Prostate gland (tissue), 2 donors: Measurements from ENCODE around the gene TAS2R41.

ENCODE experiments used
- CTCF ChIP-seq, 4 experiments: fragments of 200-600 bp in 2 of 4; fragments of 450-650 bp in 2 of 4; sonication (generic) in 2 of 4; IDR thresholded peaks; 1 replicate in 3 of 4; 2 replicates in 1 of 4; pipeline ENCODE4 v1.5.1; 2016 to 2019; ENCODE audit warnings: antibody characterized with exemption in 4 of 4, mild to moderate bottlenecking in 2 of 4, moderate library complexity in 2 of 4
- POLR2A ChIP-seq: fragments of 450-650 bp; IDR thresholded peaks from one replicate; pipeline ENCODE4 v1.6.1; 2016; ENCODE audit warnings: antibody characterized with exemption, mild to moderate bottlenecking

DNA sequence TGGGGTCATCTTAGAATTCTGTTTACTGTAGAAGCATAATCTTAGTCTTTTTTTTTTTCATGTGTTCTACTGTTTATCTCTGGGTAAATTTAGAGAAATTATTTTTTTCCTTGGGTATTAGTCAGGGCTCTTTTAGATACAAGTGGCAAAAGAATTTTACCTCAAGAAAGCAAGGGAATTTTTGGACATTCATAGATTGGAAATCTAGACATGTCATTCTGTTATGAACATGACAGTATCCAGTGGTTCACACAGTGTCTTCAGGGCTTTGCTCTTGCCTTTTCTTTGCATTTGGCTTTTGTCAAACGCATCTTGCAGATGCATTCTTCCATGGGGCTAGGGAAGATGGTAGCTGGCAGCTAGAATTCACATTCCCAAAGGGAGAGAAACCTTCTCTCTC lies 13.7 kb upstream of the TAS2R41 start:
- TF ChIP-seq CTCF (IDR thresholded peaks at IDR 0.05) (no peak), POLR2A (no peak)
